Cardiac septum (tissue), 1 donor: ENCODE measurements around the gene YAP1. TPM values are rescaled to one million over a fixed set of nuclear protein-coding genes. Genes with fewer than 3 reads are reported as not detected.

Experiments used
- DNase-seq: peaks from one replicate; pipeline ENCODE4 v3.0.0-alpha.2; 2020; ENCODE audit warnings: low spot score
- intact Hi-C: fragments of 100-400 bp; cut with DNase I; formaldehyde crosslinking; loops from one replicate; pipeline ENCODE4 v1.14.0; 2022
- total RNA-seq: library from RNA; stranded (reverse); fragmentation: NEBNext Ultra II Directional; extraction: Animal tissue kit (Norgen Biotek cat#: 25700); gene quantifications from one replicate; pipeline ENCODE4 v1.2.1, GENCODE V29; 2021
- donor health status: DM: no; HTN: no; CAD: no.

Gene YAP1
- total RNA-seq, 1 donor from 2014 or later, result 74.9 TPM

DNA sequence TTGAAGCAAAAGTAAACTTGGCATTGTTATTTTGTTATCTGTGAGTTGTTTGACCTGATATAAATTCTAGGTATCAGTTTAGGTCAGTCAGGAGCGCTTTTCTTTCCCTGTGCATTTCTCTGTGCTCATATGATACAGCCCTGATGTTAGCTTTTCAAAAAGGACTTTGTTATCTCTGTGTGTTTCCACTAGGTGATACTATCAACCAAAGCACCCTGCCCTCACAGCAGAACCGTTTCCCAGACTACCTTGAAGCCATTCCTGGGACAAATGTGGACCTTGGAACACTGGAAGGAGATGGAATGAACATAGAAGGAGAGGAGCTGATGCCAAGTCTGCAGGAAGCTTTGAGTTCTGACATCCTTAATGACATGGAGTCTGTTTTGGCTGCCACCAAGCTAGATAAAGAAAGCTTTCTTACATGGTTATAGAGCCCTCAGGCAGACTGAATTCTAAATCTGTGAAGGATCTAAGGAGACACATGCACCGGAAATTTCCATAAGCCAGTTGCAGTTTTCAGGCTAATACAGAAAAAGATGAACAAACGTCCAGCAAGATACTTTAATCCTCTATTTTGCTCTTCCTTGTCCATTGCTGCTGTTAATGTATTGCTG is 119.4 kb downstream of the YAP1 start:
- intact Hi-C loops, result no loop called here

DNA sequence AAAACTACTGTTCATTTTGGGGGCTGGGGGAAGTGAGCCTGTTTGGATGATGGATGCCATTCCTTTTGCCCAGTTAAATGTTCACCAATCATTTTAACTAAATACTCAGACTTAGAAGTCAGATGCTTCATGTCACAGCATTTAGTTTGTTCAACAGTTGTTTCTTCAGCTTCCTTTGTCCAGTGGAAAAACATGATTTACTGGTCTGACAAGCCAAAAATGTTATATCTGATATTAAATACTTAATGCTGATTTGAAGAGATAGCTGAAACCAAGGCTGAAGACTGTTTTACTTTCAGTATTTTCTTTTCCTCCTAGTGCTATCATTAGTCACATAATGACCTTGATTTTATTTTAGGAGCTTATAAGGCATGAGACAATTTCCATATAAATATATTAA is 119.9 kb downstream of the YAP1 start:
- no peak for DNase-seq
- intact Hi-C loops, result no loop called here

More for the DNA sequence above, 119.4 kb downstream of the YAP1 start:
- no peak for DNase-seq

DNA sequence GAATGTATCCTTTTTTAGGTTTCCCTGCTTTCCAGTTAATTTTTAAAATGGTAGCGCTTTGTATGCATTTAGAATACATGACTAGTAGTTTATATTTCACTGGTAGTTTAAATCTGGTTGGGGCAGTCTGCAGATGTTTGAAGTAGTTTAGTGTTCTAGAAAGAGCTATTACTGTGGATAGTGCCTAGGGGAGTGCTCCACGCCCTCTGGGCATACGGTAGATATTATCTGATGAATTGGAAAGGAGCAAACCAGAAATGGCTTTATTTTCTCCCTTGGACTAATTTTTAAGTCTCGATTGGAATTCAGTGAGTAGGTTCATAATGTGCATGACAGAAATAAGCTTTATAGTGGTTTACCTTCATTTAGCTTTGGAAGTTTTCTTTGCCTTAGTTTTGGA is 120.7 kb downstream of the YAP1 start:
- intact Hi-C loops, result no loop called here
- DNase-seq, result no peak

DNA sequence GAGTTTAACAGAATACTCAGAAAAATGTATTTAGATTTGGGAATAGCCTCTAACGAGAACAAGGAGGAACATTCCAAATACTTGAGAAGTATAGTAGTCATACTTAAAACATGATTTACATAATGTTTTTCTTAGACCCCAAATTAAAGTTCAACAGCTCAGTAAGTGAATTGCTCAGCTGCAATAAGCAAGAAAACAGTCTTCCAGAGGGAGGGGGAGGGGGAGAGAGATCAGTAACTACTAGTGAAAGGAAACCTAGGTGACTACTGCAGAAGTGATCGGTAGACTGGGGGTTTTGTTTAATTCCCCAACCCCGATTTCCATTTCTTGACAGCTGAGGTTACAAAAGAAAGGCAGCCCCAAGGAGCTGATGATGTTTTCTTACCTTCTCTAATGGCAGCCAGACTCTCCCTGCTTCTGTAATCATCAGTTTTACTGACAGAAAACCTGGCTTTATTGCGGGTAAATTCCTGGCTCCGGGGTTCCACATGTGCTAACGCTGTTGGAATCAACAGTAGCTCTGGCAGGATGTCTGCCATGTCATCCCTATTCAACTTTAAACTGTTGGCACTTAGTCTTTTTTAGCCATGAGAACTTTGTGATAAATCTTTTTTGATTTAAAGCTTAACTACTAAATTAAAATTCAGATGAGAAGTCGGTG is 124.7 kb downstream of the YAP1 start:
- intact Hi-C loops, result no loop called here
- DNase-seq, result no peak

DNA sequence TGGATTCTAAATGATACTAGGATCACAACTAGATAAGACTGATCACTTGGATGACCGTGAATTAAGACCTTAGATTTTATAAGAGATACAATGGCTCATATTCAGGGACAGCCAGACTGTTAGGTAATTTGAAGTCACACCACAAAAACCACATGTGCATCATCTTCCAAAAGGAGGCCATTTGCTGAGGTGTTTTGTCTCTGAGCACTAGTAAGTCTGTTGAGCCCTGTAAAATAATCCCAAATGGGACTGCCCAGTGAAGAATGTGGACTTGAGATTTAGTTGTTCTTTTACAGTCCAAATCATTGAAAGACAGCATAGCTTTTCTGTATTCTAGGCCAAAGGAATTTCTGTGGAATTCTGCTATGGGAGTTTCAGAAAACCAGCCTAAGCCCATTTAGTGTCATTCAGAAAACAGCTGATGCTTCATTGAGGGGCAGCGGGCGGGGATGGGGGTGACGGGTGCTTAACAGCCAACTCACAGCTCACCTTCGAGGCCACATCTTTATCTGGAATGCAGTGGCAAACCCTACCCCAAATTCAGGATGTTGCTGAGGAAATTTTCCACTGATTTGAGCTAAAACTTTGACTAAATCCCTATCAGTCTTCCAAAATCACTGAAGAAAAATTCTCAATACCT is 127.0 kb downstream of the YAP1 start:
- intact Hi-C loops, result no loop called here

DNA sequence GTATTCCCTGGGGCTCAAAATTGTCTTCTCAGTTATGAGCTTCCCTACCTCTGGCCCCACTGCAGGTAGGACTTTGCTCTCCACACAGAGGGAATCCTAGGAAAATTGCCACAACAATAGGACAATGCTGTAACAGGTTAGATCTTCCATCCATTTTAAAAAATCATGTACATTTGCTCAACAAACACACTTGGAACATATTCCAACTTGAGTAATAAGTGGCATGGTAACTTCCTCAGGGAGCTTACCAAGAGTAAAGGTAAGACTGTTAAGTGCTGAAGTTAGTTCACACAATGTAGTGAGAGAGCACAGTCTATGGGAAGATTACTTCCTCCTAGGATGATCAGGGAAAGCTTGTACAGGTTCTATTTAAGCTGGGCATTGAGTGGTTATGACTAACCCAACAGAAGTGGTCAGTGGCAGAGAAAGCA is 128.2 kb downstream of the YAP1 start:
- no peak for DNase-seq
- intact Hi-C loops, result no loop called here

More for the DNA sequence above, 127.0 kb downstream of the YAP1 start:
- DNase-seq, result no peak

DNA sequence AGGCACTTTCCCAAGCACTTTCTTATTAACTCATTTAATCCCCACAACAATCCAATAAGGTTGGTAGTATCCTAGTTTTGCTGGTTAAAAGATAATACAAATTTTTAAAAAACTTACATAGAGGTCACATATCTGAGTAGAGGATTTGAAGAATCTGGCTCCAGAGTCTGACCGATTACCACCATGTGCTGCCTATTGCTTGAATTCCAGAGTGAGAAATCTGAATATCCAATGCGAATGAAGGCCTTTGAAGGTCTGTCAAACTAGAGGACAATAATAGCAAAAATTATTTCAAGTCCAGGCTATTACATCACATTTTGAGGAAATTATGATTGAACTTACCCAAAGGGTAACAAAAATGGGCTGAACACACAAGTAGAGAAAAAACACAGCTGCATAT is 129.2 kb downstream of the YAP1 start:
- intact Hi-C loops, result no loop called here
- no peak for DNase-seq

DNA sequence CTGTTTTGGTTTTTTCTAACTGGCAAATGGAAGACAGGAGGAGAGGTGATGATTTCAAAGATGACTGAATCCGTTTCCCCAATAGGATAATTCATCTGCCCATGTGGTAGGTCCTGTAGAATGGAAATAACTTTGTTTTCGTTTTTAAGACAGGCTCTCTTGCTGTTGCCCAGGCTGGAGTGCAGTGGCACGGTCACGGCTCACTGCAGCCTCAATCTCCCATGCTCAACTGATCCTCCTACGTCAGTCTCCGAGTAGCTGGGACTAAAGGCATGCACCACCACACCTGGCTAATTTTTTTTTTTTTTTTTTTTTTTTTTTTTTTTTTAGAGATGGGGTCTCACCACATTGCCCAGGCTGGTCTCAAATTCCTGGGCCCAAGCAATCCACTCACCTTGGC is 129.7 kb downstream of the YAP1 start:
- intact Hi-C loops, result no loop called here

DNA sequence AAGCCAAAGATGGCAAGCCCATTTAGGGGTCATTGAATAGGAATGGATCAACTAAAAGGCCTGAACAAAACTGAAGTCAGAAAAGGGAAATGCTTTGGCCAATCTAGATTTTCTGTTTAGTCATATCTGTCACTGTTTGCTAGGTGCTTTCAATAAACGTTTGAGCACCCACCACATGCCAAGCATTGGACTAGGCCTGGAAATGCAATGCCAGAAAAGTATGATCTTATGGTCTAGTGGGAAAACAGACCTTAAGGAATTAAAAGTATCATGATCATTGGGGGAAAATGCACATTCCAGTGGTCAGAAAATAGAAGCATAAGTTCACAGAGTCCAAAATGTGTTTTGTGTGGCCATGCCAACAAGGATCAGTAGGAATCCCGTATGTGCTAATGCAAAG is 130.3 kb downstream of the YAP1 start:
- DNase-seq, result no peak
- intact Hi-C loops, result no loop called here

More for the DNA sequence above, 129.7 kb downstream of the YAP1 start:
- DNase-seq, result no peak

DNA sequence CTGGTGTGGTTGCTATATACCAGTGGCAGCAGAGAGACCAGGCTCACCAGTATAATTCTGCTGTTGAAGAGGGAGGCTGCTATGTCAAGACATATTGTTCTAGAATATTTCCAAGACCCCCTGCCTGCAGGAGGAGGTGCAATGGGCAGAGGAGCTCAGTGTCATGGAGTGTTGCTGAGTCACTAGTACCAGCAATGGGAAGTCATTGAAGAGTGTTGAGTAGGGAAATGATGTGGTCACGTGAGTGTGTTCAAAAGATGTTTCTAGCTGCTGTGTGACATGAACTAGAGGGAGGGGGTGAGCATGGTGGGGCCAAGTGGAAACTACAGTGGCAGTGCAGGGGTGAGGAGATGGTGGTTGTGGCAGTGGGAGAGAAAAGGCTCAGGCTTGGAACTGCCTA is 130.8 kb downstream of the YAP1 start:
- no peak for DNase-seq
- intact Hi-C loops, result no loop called here

DNA sequence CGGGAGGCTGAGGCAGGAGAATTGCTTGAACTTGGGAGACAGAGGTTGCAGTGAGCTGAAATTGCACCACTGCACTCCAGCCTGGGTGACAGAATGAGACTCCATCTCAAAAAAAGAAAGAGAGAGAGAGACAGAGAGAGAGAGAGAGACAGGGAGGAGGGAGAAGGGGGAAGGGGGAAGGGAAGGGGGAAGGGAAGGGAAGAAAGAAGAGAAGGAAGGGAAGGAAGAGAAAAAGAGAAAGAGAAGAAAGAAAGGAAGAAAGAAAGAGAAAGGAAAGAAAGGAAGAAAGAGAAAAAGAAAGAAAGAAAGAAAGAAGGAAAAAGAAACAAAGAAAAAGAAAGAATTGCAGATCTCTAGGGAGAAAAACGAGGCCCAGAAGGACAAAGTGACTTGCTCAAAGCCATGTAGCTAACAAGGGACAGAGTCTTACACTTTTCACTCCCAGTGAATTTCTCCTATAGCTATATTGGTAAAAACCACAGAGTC is 133.2 kb downstream of the YAP1 start:
- intact Hi-C loops, result no loop called here
- no peak for DNase-seq

DNA sequence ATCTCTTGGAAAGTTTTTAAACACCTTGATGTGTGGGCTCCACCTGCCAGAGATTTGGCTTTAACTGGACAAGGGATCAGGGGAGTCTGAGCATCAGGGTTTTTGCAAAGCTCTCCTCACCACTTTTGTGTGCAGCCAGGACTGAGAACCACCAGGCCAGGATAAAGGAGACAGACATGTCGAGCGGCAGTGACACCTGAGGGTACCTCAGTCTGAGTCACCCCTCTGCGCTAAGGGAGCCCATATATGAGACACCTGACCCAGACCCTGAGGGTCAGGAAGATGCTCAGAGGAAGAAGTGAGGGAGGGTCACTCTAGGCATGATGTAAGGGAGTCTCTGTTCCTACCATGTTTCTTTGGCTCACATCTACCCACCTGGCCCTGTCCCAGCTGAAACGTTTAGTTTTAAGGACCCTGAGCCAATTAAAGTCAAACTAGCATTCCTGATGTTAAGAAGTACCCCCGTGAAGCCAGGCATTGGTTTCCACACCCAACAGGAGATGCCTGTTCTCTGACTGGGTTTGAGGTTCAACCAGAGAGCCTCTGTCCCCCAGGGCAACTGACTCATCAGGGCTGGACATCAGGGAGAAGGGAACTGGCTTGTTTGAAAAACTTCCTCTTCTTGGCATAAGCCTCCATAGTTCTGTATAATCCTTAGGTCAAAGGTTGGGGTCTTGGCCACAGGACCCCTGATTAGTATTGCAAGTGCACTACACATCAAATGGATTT is 134.6 kb downstream of the YAP1 start:
- no peak for DNase-seq
- intact Hi-C loops, result no loop called here

DNA sequence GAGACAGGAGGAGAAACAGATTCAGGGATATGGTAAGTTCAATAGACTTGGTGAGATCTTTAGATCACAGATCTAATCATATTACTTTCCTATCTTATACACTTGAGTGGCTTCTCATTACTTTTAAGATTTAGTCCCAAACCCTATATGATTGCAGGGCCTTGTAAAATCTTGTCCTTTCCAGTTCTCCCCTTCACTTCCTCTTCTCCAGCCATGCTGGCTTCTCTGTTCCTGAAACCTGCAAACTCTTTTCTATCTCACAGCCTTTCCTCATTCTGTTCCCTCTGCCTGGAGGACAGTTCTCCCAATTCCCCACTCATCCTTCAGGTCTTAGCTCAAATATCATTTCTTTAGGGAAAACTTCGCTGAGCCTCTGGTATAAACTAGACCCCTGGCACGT is 141.2 kb downstream of the YAP1 start:
- intact Hi-C loops, result no loop called here
- DNase-seq, result no peak

DNA sequence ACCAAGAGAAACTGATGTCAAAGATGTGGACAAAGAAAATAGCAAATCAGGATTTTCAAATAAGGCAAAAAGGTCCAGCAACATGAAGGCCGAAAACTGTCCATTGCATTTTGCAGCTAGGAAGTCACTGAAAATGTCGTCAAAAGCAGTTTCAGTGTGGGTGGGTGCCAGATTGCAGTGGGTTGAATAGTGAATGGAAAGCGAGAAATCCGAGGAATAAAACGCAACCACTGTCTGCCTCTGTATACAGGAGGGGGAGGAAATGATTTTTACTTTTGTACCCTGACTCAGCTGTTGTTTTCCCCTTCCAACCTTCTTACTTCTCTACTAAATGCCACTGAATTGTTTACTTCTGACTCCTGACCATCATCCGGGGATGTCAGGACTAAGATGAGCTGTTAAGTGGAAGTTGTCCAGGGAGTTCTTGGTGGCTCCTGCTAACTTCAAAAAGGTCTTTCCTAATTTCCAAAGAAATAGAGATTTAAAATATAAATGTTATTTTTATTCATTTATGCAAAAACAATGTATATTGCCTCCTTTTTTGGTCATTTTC is 142.2 kb downstream of the YAP1 start:
- no peak for DNase-seq
- intact Hi-C loops, result no loop called here

DNA sequence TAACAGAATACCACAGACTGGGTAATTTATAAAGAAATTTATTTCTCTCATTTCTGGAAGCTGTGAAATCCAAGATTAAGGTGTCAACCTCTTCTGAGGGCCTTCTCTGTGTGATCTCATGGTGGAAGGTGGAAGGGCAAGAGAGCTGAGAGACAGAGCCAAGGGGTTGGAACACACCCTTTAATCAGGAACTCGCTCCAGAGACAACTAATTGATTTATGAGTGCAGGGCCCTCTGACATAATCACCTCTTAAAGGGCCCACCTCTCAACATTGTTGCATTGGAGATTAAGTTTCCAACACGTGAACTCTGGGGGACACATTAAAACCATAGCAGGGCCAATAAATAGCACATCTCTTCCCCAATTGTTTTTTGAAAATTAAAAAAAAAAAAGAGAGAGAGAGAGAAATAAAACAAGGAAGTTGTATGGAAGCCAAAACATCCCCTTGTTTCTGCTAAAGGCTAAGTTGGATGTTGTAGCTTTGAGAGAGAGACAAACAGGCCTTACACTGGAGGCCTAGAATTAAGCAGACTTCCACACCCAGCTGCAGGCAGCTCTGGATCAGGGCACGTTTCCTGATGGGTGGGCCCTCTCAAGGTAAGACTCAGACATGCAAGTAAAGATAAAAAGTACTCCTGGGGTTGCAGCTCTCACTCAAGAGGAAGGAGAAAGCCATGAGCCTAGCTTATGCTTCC is 142.9 kb downstream of the YAP1 start:
- intact Hi-C loops, result no loop called here
- no peak for DNase-seq

DNA sequence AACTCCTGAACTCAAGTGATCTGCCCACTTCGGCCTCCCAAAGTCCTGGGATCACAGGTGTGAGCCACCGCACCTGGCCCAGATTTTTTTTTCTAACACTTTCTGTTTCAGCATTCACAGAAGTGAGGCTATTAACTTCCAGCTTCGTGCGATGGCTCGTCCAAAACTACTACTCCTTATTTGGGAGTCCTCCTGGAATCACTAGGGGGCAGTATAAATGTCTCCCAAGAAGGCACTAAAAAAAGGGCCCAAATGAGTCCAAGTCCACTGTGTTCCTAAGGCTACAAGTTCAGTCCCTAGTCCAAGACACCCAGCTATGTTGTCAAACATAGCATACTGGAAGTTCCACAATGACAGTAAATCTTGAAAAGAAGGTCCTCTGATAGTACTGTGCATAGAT is 143.8 kb downstream of the YAP1 start:
- intact Hi-C loops, result no loop called here
- no peak for DNase-seq

DNA sequence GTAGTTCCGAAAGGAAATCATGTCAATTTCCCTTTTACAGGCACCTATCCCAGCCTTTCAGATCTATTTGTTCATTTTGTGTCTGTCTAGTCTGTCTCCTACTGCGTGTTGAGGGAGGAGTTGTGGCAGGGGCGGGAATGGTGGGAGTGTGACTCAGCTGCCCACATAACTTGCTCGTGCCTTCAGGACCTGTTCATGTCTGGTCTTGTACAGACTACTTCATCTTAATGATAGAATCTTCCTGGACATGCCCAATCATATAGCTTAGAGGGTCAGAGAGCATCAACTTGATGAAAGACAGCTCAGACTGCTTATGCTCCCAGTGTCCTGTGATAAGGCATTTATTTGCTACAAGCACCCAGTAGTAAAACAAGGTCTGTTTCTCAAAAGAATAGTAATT is 146.0 kb downstream of the YAP1 start:
- intact Hi-C loops, result no loop called here
- DNase-seq, result no peak

DNA sequence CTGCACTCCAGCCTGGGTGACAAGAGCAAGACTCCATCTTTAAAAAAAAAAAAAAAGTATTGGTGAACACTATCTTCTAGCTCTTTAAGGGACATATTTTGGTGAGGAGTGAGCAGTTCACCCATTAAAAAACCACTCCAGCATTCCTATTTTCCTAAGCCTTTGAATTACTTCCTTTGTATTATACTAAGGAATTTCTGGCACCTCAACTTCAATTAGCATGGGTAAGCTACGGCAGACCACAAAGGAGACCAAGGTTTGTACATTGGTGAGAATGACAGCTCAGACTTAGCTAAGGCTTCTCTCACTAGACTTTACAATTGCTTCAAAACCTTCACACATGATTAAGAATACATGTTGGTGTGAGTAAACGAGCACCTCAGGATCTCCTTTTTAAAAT is 150.0 kb downstream of the YAP1 start:
- intact Hi-C loops, result no loop called here
- no peak for DNase-seq

DNA sequence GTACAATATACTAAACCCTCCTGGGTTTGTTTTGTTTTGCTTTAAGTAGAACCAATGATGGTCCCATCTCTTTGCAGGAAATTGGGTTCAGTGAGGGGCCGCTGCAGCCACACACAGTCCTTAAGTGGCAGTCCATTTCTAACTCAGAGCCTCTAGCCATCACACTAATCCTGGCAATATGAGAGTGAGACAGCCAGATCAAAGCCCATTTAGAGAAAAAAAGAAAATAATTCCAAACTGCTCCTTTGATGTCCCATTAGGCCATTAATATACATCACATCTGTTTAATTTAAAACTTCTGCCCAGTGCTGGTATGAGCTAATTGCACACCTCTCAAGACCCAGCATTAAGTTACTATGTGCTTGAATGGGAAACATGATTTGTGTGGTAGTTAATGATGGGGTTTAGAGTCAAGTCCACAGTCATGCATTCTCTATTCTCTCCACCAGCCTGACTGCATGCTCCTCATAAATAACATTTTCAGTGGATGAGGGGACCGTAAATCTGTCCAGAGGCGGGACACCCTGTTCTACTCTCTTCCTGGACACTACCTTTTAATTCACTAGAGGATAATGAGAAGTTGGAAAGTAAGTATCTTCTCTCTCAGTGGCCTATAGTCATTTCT is 153.2 kb downstream of the YAP1 start:
- intact Hi-C loops, result no loop called here
- DNase-seq, result no peak
